HepG2 (cell line): ENCODE results near the gene CDC42SE2. TPM values are rescaled to one million over a fixed set of nuclear protein-coding genes. Genes with fewer than 3 reads are reported as not detected.

Experiments used
- ATAC-seq: fragments of 200-7000 bp; cut with Tn5 transposase; 3 replicates; pipeline ENCODE4 v1.9.1; 2020; ENCODE audit warnings: mild to moderate bottlenecking, moderate library complexity
- BruUV-seq: library from RNA; stranded (reverse); fragments of 400-500 nt; replicated peaks from 2 replicates; lab custom pipeline; 2021; lab: Mats Ljungman, UMichigan
- CTCF ChIA-PET: fragments of 300-600 bp; formaldehyde crosslinking; extraction: SDS; loops from one replicate; lab custom pipeline; 2021; ENCODE audit warnings: low total read pairs, inconsistent platforms, low intra/inter-chr PET ratio; lab: Yijun Ruan, JAX
- POLR2A ChIA-PET: fragments of 350-600 bp; sonication (Branson Sonifier 250); formaldehyde crosslinking; loops from one replicate; lab custom pipeline; 2020; ENCODE audit warnings: antibody characterized with exemption, inconsistent platforms; lab: Yijun Ruan, JAX
- DNase-seq: peaks from one replicate; pipeline ENCODE4 v3.0.0-alpha.2; 2015; ENCODE audit warnings: low spot score
- FAIRE-seq: peaks from 3 replicates; lab custom pipeline; 2011; peaks lifted over from hg19 to GRCh38; lab: Jason Lieb, UNC
- H2AFZ ChIP-seq: one replicate; pipeline ENCODE4 v1.6.1; 2011; ENCODE audit warnings: low read length, inconsistent platforms
- H3K27ac ChIP-seq: fragments of 300-600 bp; 3 replicates; pipeline ENCODE4 v1.8.0; 2011; ENCODE audit warnings: mixed run types, mild to moderate bottlenecking, mixed read lengths, low read length, inconsistent platforms; ENCODE audit not compliant: insufficient read depth; ENCODE audit errors: extremely low read length
- H3K27me3 ChIP-seq, 2 experiments: fragments of 200-600 bp in 1 of 2; 2 replicates in 1 of 2; 3 replicates in 1 of 2; pipeline versions ENCODE4 v1.6.0 to v1.8.0; 2011; ENCODE audit warnings: low read length in 2 of 2, mild to moderate bottlenecking in 2 of 2, moderate library complexity in 2 of 2, inconsistent platforms in 1 of 2; ENCODE audit not compliant: insufficient read depth in 2 of 2, control insufficient read depth in 1 of 2
- H3K36me3 ChIP-seq, 2 experiments: fragments of 200-600 bp in 1 of 2; replicated peaks in 1 of 2; 2 replicates in 1 of 2; 3 replicates in 1 of 2; pipeline versions ENCODE4 v1.5.1 to v1.8.0; 2011; ENCODE audit warnings: low read length in 2 of 2, inconsistent platforms in 1 of 2; ENCODE audit not compliant: insufficient read depth in 2 of 2, control insufficient read depth in 1 of 2
- H3K4me1 ChIP-seq: 2 replicates; pipeline ENCODE4 v1.5.1; 2012; ENCODE audit warnings: low read length, inconsistent platforms; ENCODE audit not compliant: insufficient read depth
- H3K4me2 ChIP-seq: 2 replicates; pipeline ENCODE4 v1.6.0; 2011; ENCODE audit warnings: low read depth, low read length, inconsistent platforms
- H3K4me3 ChIP-seq, 3 experiments: fragments of 200-600 bp in 1 of 3; sonication (generic), shearing (Covaris generic) in 1 of 3; replicated peaks in 1 of 3; 2 replicates each; pipeline ENCODE4 v1.5.1; 2011 to 2016; ENCODE audit warnings: low read length in 3 of 3, inconsistent platforms in 2 of 3, low read depth in 2 of 3, mild to moderate bottlenecking in 2 of 3, control low read depth in 1 of 3, mixed read lengths in 1 of 3; ENCODE audit not compliant: insufficient read depth in 1 of 3
- H3K79me2 ChIP-seq: one replicate; pipeline ENCODE4 v1.6.1; 2011; ENCODE audit warnings: low read length, inconsistent platforms; ENCODE audit not compliant: insufficient read depth
- H3K9ac ChIP-seq: 2 replicates; pipeline ENCODE4 v1.6.0; 2011; ENCODE audit warnings: mild to moderate bottlenecking, low read depth, low read length, inconsistent platforms; ENCODE audit not compliant: insufficient read depth
- H3K9me3 ChIP-seq: 2 replicates; pipeline ENCODE4 v1.5.1; 2012; ENCODE audit warnings: mild to moderate bottlenecking, low read length
- H4K20me1 ChIP-seq: 2 replicates; pipeline ENCODE4 v1.6.0; 2011; ENCODE audit warnings: inconsistent platforms, mild to moderate bottlenecking, low read length, moderate library complexity; ENCODE audit not compliant: insufficient read depth
- ARNT2 ChIP-seq: sonication (generic); formaldehyde crosslinking; IDR thresholded peaks from 2 replicates; pipeline ENCODE4 v1.8.0; 2022; ENCODE audit warnings: mild to moderate bottlenecking, low read depth, missing genetic modification reagents, moderate library complexity
- CREB3 ChIP-seq: sonication (generic); formaldehyde crosslinking; IDR thresholded peaks from 2 replicates; pipeline ENCODE4 v1.5.0; 2020; ENCODE audit warnings: missing genetic modification reagents
- GABPB1 ChIP-seq: IDR thresholded peaks from 2 replicates; pipeline ENCODE4 v1.6.1; 2016; ENCODE audit warnings: mild to moderate bottlenecking, missing genetic modification reagents, moderate library complexity, missing compliant biosample characterization
- POLR2A ChIP-seq, 2 experiments: IDR thresholded peaks; 2 replicates each; pipeline ENCODE4 v1.6.1; 2011; ENCODE audit warnings: low read depth in 2 of 2, low read length in 2 of 2, mild to moderate bottlenecking in 1 of 2, moderate library complexity in 1 of 2; ENCODE audit not compliant: insufficient read depth in 1 of 2
- ZBTB4 ChIP-seq: sonication (generic); formaldehyde crosslinking; IDR thresholded peaks from 2 replicates; pipeline ENCODE4 v1.4.0; 2020; ENCODE audit warnings: missing genetic modification reagents, mild to moderate bottlenecking, borderline replicate concordance
- ZFAT ChIP-seq: sonication (generic); formaldehyde crosslinking; conservative IDR thresholded peaks from 2 replicates; pipeline ENCODE4 v1.8.1; 2023; ENCODE audit warnings: missing genetic modification reagents, inconsistent platforms
- ZNF121 ChIP-seq: sonication (generic); formaldehyde crosslinking; IDR thresholded peaks from 2 replicates; pipeline ENCODE4 v1.5.0; 2020; ENCODE audit warnings: mild to moderate bottlenecking, missing genetic modification reagents
- ZNF572 ChIP-seq: sonication (generic); formaldehyde crosslinking; IDR thresholded peaks from 2 replicates; pipeline ENCODE4 v1.5.1; 2020; ENCODE audit warnings: mild to moderate bottlenecking, missing genetic modification reagents
- WGBS: methylation state at CpG from one replicate; pipeline ENCODE4 v1.1.6; 2017; ENCODE audit warnings: low lambda C conversion rate; 5-methylcytosine and 5-hydroxymethylcytosine counted together
- in situ Hi-C: cut with HindIII; loops from 2 replicates; pipeline ENCODE4 v1.10.0; 2017; ENCODE audit warnings: low pct_unique_long_range_greater_than_20kb; ENCODE audit not compliant: extremely low pct_ligation_motif_present
- intact Hi-C: fragments of 100-400 bp; cut with micrococcal nuclease; formaldehyde crosslinking; loops from one replicate; pipeline ENCODE4 v1.10.0; 2022; ENCODE audit not compliant: unreplicated experiment
- polyA plus RNA-seq, 8 experiments: library from polyadenylated mRNA; depleted of rRNA in 3 of 8; stranded (reverse) in 7 of 8; unstranded in 1 of 8; fragments of >200 nt; fragmentation: Illumina TruSeq in 4 of 8; extraction: Trizol in 4 of 8; gene quantifications; 2 replicates each; pipeline versions ENCODE4 v1.2.1 to v1.2.3, GENCODE V29; 2011 to 2016; ENCODE audit warnings: low read depth in 4 of 8, missing spikeins in 1 of 8, mixed read lengths in 1 of 8; ENCODE audit not compliant: insufficient read depth in 1 of 8
- total RNA-seq, 5 experiments: library from RNA; depleted of rRNA; stranded (reverse); fragments of >200 nt; fragmentation: Illumina TruSeq; extraction: Trizol; gene quantifications; 2 replicates each; pipeline ENCODE4 v1.2.3, GENCODE V29; 2016; ENCODE audit warnings: low read depth in 1 of 5
- TF ChIP-seq, protein P1 (sequence below): sonication (generic); formaldehyde crosslinking; IDR thresholded peaks from 2 replicates; pipeline ENCODE4 v1.5.1; 2020; ENCODE audit warnings: mild to moderate bottlenecking, missing genetic modification reagents, moderate library complexity

The CDC42SE2 gene
- total and polyA plus RNA-seq, 2 of the 13 experiments (the other 11 are each of a cell fraction or from before 2014, with no cell fraction given): 19.6 to 25.0 TPM

- Histone ChIP-seq H3K9ac (no peak overlapping the region), H2AFZ (no peak overlapping the region), H3K27me3 (no peaks in the 10 kb centered on the region), H3K9me3 (no peaks in the 10 kb centered on the region), H3K4me2 (no peak overlapping the region), H3K27ac (no peak overlapping the region), H4K20me1 (no peaks in the 10 kb centered on the region), H3K4me3 (no peak overlapping the region), H3K79me2 (peaks cover 66% of the 10 kb centered on the region), H3K4me1 (peaks cover 14% of the 10 kb centered on the region), H3K36me3 (no peaks in the 10 kb centered on the region; a peak in 2 of 5 replicates)
- FAIRE-seq: no peak
- no TSS peak for BruUV-seq
- ATAC-seq: no peak
- no peak for DNase-seq
- WGBS: 100% methylated on average over 1 of the region's 1 CpG
- POLR2A ChIA-PET: interaction anchor here (1.6 kb wide), 1 partner anchor 22 kb away, joined by 4 read pairs; the partner anchor contains the start of gene CDC42SE2
- TF ChIP-seq ZNF572 (CRISPR knock-in tag): no peak
- peak; percentile 83 for TF ChIP-seq ZNF121
- CTCF ChIA-PET: no interaction called here
- in situ Hi-C loops (no loop called here), intact Hi-C loops (no loop called here)
These were observed 22.0 kb downstream of the CDC42SE2 start for GRCh38 chr5:131285703-131286399.

DNA sequence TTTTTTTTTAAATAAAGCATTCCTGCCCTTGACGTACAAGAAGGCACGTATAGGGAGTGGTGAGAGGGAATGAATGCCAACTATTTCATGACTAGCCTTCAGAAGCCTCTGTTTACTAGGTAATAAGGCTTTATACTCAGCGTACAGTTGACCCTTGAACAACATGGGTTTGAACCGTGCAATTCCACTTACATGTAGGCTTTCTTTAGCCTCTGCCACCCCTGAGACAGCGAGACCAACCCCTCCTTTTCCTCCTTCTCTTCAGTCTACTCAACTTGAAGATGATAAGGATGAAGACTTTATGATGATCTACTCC is 22.5 kb downstream of the CDC42SE2 start:
- Histone ChIP-seq H3K79me2 (peaks cover 64% of the 10 kb centered on the region), H3K4me3 (no peak overlapping the region), H3K9me3 (no peaks in the 10 kb centered on the region), H3K27ac (no peak overlapping the region), H4K20me1 (no peaks in the 10 kb centered on the region; the same call in 1 of the 2 replicates), H3K4me2 (no peak overlapping the region), H3K9ac (no peak overlapping the region), H2AFZ (no peak overlapping the region), H3K27me3 (no peaks in the 10 kb centered on the region), H3K36me3 (no peaks in the 10 kb centered on the region; a peak in 2 of 5 replicates), H3K4me1 (peaks cover 9% of the 10 kb centered on the region)
- no peak for FAIRE-seq
- intact Hi-C loops (no loop called here), in situ Hi-C loops (no loop called here)
- ATAC-seq: no peak
- CTCF ChIA-PET: no interaction called here
- DNase-seq: no peak
- BruUV-seq: no TSS peak
- 98% methylated on average over 5 of the region's 5 CpGs for WGBS
- POLR2A ChIA-PET: interaction anchor here (1.6 kb wide), 1 partner anchor 22 kb away, joined by 4 read pairs; the partner anchor contains the start of gene CDC42SE2
- TF ChIP-seq ZBTB4 (CRISPR knock-in tag) (no peak), CREB3 (CRISPR knock-in tag) (no peak), GABPB1 (CRISPR knock-in tag) (no peak), ARNT2 (CRISPR knock-in tag) (no peak), POLR2A (IDR thresholded peaks at IDR 0.05; ENCODE audit: insufficient read depth in 1 of 2, low read depth in 2 of 2, low read length in 2 of 2) (no peak), ZFAT (no peak)
- TF ChIP-seq, protein P1, sequence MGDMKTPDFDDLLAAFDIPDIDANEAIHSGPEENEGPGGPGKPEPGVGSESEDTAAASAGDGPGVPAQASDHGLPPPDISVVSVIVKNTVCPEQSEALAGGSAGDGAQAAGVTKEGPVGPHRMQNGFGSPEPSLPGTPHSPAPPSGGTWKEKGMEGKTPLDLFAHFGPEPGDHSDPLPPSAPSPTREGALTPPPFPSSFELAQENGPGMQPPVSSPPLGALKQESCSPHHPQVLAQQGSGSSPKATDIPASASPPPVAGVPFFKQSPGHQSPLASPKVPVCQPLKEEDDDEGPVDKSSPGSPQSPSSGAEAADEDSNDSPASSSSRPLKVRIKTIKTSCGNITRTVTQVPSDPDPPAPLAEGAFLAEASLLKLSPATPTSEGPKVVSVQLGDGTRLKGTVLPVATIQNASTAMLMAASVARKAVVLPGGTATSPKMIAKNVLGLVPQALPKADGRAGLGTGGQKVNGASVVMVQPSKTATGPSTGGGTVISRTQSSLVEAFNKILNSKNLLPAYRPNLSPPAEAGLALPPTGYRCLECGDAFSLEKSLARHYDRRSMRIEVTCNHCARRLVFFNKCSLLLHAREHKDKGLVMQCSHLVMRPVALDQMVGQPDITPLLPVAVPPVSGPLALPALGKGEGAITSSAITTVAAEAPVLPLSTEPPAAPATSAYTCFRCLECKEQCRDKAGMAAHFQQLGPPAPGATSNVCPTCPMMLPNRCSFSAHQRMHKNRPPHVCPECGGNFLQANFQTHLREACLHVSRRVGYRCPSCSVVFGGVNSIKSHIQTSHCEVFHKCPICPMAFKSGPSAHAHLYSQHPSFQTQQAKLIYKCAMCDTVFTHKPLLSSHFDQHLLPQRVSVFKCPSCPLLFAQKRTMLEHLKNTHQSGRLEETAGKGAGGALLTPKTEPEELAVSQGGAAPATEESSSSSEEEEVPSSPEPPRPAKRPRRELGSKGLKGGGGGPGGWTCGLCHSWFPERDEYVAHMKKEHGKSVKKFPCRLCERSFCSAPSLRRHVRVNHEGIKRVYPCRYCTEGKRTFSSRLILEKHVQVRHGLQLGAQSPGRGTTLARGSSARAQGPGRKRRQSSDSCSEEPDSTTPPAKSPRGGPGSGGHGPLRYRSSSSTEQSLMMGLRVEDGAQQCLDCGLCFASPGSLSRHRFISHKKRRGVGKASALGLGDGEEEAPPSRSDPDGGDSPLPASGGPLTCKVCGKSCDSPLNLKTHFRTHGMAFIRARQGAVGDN (CRISPR knock-in tag): no peak
